GM19463 (cell line): Measurements from ENCODE around the gene RNF169.

Experiments used
- ATAC-seq: cut with Tn5 transposase; IDR thresholded peaks from one replicate; pipeline ENCODE4 v1.9.1; 2021; ENCODE audit warnings: mild to moderate bottlenecking, moderate library complexity; ENCODE audit not compliant: unreplicated experiment

RNF169 gene, protein sequence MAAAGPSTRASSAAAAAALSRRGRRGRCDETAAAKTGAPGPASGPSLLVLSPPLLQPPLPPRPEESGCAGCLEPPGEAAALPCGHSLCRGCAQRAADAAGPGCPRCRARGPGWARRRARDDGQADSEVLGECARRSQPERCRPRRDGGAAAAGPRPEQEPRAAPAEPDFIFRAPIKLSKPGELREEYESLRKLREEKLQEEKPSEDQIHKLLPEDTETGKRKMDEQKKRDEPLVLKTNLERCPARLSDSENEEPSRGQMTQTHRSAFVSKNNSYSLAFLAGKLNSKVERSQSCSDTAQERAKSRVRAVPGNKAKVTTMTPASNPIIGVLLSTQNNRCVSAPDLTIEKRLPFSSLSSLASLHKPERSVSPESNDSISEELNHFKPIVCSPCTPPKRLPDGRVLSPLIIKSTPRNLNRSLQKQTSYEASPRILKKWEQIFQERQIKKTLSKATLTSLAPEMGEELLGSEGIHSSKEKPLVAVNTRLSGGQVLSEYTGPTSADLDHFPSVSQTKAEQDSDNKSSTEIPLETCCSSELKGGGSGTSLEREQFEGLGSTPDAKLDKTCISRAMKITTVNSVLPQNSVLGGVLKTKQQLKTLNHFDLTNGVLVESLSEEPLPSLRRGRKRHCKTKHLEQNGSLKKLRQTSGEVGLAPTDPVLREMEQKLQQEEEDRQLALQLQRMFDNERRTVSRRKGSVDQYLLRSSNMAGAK

DNA sequence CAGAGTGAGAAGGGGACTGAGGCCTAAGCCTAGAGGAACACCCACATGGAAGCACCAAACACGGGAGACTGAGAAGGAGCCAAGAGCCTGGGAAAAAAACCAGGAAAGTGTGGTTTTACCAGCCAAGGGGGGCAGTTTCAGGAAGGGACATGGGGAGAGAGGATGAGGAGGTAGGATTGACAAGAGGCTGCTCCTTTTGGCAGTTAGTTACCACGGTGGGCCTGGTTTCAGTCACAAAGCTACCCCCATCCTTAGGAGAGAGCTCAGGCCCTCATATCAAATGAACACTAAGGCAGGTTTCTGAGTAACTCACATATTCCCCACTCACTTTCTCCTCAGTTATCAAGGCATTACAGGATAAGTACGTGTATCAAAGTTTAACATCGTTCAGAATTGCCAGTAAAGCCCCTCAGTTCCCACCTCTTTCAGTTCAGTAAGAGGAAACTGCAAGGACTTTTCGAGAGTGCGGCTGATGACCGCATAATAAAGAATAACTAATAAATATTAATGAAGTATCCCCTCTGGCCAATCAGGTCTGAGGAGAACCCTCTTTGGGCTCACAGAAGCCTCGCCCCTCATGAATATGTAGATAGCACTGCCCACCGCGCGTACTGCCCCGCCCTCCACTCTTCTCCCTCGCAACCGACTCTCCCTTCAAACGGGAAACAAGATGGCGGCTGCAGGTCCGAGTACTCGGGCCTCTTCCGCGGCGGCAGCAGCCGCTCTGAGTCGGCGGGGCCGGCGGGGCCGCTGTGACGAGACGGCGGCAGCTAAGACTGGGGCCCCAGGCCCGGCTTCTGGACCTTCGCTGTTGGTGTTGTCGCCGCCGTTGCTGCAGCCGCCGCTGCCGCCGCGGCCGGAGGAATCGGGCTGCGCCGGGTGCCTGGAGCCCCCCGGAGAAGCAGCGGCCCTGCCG, at the start of gene RNF169:
TSS of gene RNF169 (plus strand) at position 639 of the 916 bp plus-strand sequence. CDS start at position 671, 32 bp downstream.
- peak; percentile 96 for ATAC-seq

DNA sequence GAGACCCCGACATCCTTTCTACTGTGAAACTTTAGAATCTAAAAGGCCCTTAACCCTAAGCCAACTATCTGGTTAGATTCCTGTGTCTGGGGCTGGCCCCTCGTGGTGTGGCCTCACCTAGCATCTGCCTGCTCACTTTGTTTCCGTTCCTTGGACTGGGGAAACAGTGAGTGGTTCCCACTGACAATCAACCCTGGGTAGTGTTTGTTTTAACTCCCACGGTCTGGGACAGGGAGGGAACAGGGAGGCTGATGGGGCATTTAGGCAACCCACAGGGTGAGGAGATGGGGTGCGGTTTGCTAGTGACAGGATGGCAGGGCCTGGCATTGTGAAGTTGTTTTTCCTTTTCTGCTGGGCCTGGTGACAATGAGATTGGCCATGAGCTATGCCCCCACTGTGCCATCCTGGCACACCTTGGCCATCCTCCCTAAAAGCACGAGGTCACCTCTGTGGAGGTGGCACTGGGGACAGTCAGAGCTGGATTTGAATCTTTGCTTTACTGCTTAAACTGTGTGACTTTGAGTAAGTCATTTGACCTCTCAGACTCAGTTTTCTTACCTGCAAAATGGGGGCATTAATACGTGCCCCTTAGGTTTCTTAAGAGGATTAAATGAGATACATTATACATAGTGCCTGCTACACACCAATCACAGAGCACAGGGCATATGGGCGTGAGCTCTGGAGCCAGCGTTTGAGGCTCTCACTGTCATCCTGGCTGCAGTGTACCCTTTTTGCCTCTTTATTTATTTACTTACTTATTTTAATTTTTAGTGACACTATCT, 48.8 kb upstream of the RNF169 start:
- ATAC-seq: no peak

DNA sequence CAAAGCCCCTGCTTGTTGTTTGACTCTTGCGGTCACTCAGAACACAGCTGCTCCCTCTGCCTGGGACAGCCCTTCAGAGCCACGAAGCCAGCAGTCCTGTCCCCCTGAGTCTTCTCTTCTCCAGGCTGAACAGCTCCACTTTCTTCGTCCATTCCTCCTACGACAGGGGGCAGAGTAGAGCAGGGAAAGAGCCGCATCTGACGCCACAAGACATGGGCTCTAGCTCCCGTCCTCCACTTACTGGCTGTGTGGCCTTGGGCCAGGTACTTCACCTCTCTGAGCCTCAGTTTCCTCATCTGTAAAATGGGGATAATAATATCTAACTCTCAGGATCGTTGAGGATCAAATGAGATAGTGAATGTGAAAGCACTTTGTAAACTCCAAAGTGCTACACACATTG, 47.3 kb upstream of the RNF169 start:
- ATAC-seq: no peak

DNA sequence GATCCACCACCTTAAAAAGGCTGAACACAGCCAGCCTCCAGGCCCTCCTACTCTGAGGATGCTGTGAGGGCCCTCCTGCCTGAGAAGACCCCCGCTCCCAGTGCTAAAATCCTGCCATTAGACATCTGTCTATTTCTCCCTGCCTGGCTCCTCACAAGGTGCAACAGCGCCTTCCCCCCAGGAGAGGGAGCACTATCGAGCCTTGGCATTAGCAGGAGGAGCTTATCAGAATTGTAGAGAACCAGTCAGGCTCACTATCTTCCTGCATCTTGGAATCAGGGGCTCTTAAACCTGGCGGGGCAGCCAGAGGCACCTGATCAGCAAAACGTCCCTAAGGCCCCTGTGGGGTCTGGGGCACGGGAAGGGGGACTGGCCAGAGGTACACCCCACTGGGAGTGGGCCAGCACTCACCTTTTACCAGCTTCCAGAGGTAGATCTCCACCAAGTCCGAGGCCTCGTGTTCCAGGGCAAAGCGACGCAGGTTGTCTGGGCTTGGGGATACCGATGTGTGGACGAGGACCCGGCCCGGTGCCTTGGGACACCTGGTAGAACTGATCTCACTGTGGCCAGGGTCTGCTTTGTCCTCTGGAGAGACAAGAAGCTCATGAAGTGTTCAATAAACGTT, 46.2 kb upstream of the RNF169 start:
- ATAC-seq: no peak

DNA sequence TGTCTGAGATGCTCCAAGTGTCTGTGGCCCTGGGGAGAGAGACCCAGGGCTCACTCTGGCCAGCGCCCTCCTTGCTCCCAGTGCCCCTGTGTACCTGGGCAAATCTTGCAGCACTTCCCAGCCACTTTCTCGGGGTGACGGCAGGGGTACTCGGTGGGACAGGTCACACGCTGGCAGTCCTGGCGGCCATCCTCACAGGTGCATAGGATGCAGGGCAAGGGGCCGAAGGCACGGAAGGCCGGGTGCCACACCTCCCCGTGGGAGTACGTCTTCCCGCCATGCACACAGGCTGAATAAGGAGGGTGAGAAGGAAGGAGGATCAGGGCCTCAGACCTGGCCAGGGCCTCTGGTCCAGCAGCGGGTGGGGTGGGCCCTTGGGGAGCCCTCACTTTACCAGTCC, 45.4 kb upstream of the RNF169 start:
- no peak for ATAC-seq

DNA sequence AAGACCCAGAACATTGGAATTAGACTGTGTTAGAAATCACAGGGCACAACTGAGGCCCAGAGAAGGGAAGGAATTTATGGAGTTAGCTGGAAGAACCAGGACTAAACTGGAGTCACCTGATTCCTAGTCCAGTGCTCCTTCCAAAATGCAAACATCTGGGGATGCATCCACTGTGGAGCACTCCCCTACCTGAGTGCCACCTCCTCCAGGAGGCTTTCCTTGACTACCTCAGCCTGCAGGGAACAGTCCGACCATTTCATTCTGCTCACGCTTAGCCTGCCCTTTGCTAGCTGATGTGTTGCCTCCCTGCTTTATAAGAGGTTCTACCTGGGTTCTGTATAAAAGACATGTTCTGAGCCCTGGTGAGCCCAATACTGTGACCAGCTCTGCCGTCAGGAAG, 41.5 kb upstream of the RNF169 start:
- no peak for ATAC-seq

DNA sequence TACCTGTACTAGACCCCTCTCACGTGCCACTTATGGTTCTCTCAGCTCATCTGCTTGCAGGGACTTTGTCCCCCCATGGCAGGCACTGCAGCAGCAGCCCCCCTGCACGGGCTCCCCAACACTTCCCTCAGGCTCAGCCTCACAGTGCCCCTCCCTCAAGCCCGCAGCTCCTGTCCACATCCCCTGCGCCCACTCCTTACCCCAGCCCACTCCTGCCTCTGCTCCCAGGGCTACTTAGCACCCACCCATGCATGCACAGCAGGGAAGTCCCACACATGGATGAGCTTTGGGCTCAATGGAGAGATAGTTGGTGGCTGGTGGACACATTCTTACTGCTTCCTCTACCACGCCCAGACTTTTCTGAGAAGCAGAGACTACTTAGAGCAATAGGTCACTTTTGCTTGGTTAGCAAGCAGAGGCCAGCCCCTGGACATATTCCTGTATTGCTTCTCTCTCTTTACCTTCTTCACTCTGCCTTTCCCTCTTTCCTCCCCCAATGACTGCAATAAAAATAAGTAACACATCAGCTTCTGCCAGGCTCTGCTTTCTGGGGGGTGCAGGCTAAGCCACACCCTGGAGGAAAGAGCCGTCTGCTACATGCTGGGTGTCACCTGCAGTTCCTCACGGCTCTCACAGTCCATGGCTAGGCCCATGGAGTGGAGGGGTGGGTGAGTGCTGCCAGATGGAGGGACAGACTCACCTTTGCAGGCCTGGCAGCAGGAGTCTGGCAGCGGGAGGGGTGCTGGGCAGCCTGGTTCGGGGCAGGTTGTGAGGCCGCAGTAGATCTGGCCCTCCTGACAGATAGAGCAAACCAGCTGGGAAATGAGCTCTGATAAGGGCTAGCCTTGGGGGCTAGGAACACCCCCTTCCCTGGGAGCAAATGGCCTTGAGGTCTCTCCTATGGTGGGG, 40.8 kb upstream of the RNF169 start:
- ATAC-seq: no peak

DNA sequence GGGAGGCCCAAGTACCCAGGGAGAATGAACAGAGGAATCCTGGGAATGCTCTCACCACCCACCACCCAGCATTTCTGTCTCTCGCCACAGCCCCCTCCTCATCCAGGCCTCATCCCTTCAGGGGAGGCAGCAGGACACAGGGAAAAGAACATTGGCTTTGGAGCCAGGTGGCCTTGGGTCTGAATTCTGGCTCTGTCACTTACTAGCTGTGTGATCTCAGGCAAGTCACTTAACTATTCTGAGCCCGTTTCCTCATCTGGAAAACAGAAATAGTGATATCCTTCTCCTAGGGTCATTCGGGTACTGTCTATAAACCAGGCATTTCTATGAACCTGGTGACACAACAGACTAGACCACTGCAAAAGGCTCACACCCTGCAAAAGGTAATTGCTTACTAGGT, 39.5 kb upstream of the RNF169 start:
- no peak for ATAC-seq

DNA sequence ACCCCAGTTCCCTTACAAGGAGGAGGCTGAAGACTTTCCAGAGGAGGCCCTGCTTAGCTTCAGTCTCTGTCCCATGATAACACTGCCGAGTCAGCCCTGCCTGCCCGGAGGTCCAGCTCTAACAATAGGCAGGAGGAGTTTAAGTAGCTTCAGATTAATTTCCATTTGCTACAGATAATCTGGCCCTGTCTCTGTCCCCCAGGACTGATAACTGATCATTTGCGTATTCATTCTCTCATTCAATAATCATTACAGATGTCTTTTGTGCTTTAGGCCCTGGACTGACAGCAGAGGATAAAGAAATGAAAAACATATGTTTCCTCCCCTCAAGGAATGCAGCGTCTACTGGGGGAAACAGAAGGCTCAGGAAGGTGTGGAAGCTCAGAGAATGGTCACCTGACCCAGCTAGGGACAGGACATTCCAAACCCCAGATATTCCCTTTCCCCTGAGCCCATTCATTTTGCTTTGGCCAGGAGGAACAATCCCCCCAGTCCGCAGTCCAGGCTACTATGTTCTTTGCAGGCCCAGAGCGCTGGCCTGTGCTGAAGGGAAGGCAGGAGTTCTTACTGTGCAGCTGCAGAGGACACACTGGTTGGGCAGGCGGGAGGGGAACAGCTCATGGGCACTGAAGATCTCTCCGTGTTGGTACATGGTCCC, 38.2 kb upstream of the RNF169 start:
- no peak for ATAC-seq

DNA sequence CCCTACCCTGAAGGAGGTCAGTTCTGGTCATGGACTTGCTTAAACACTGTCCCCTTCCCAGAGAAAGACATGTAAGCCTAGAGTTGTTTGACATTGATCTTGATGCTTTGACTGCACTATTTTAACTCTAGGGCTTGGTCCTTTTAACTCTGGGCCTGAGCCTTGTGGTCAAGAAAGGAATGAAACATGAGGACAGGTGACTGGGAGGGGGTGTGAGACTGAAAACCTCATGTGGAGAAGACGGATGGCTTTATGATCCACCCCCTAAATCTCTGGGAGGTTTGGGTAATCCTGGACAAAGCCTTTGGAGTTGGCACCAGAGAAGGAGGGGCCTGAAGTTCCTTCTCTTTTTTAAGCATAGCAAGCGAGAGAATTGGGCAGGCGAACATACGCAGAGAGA, 35.0 kb upstream of the RNF169 start:
- ATAC-seq: no peak

DNA sequence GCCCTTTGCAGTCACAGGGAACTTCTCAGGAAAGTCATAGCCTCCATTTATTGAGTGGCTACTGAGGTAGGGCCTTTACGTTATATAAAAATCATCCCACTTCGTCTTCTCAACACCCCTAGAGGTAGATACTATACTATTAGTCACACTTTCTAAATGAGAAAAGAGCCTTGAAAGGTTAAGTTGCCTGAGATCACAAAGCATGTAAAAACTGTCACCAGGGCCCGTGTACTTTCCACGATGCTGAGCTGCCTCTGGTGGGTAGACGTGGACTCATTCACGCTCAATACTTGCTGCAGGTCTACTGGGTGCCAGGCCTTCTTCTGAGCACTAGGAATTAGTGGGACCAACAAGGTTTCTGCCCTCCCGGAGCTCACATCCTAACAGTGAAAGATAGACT, 33.7 kb upstream of the RNF169 start:
- ATAC-seq: no peak

DNA sequence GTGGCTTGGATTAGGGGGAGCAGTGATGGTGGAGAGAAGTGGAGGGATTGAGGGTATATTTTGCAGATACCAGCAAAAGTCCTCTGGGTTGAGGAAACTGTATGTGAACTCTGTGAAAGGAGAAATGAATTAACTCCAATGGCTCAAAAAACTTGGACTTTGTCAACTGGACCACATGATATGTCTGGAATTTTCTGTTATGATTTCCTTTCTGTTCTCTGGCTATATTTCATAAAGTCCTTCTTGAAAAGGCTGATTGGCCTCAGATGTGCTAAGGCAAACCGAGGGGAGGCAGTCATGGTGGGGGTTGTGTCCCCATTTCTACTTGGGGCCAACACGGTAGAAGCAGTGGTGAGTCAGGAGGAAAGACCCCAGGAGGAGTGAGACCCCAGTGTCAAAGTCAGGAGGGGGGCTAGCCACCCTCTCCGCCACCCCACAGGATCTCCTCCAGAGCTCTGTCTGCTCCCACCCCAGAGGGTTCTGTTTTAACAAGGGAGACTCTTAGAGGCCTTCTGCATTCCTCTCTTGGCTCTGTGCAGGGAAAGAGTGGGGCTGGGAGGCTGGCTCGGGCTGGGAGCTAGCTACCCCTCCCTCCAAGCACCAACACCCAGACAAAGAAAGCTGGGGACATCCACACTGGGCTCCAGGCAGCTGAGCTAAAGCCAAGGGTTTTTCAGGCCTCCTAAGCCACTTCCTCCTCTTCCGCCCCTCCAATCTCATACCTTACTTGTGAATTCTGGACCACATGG, 31.3 kb upstream of the RNF169 start:
- ATAC-seq: no peak

DNA sequence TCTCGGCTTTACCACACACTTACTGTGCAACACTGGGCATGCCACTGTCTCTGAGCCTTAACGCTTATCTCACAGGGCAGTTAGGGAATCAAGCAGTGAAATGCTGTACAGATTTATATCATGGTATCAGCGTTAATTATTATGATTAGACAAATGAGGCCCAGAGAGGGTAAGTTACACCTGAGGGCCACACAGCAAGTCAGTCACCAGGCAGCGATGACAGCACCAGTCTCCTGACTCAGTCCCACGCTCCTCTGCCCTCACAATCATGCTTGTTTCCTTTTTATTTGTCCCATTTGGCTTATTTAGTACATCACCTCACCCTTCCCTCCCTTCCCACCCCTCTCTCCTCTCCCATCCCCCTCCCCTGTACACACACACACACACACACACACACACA, 29.6 kb upstream of the RNF169 start:
- ATAC-seq: no peak

DNA sequence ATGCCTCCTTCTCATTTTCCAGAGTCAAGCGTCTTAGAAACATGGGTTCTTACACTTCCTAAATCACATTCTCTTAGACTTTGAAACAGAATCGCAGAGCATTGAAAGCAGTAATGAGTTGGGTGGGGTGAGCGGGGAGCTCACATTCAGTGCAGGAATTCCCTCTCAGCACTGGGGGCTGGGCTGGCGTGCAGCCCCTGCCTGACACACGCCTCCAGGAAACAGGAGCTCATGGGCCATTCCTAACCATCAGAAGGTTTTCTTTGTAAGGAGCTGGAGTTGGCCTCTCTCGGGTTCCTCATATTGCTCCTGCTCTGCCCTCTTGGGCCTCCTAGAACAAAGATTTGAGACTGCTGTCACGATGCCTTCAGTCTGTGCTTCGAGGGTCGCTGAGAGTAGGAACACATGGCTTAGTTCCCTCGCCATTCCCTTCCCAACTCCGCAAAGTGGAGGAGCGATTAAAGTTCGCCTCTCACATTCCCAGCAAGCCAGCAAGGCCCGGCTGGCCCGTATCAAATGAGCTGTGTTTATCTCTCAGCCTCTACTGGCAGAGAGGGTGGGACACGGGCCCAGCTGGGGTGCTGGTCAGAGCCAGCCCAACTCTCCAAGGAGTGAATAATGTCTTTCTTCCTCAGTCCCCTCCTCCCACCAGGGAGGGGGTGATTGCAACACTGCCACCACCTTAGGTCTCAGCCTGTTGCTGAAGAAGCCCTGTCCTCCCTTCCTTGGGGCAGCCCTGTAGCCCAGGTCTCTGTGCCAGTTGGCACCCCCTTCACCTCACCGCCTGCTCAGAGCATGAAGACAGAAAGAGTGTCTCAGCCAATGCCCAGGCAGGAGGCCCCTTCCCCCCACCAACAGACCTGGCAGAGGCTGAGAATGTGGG, 27.8 kb upstream of the RNF169 start:
- ATAC-seq: no peak

DNA sequence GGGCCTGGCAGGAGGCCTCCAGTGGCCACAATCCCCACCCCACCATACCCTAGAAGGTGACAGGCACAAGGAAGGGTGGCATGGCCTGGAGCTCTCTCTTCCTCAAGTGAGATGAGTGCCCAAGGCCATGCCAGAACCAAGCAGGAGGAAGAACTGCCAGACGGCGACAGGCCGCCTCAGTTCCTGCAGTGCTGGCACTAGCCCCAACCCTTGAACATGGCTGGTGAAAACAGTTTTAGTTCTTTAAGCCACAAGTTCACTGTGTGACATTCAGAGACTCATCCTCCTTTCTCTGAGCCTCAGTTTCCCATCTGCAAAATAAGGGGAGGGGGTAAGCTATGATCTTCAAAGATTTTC, 27.2 kb upstream of the RNF169 start:
- no peak for ATAC-seq

DNA sequence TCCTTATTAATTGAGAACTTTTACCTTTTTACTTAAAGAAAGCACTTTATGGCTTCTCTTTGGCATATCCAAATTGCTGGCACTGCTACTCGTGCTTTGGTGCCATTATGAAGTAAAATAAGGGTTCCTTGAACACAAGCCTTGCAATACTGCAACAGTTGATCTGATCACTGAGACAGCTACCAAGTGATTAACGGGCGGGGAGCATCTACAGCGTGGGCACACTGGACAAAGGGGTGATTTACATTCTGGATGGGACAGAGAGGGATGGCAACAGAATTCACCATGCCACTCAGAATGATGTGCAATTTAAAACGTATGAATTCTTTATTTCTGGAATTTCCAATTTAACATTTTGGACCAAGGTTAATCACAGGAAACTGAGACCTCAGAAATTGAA, 25.1 kb upstream of the RNF169 start:
- no peak for ATAC-seq

DNA sequence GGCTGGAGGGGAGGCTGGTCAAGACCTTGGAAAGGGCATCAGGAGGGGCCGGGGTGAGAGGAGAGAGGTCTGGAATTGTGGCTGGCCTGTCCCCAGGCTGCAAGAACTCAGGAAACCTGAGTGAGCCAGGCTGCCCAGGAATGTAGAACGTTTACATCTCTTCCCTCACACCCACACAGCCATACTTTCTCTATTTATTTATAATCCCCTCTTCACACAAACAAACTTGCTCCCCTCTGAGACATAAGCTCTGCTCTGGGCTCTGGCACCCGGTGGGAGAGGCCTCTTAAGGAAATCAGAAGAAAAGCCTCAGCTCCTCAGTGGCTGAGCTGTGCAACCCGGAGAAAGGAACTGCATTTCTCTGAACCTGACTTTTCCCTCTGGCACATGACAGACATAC, 22.9 kb upstream of the RNF169 start:
- no peak for ATAC-seq
